ENCODE results near the gene P2RY11.

The P2RY11 gene

GRCh38 chr19:10118960-10119359 lies 7.5 kb downstream of the P2RY11 start:
- peak overlapping the region; percentile 96 for H3K4me3 ChIP-seq (ENCODE audit: low read depth, low read length)
- DNase-seq (ENCODE audit: low read depth) = no peak
- no peak for TF ChIP-seq CTCF (conservative IDR thresholded peaks at IDR 0.05; ENCODE audit: low read depth, low read length)

GRCh38 chr19:10120538-10121189 lies 9.2 kb downstream of the P2RY11 start:
- no peak overlapping the region for H3K4me3 ChIP-seq (ENCODE audit: low read depth, low read length)
- peak; percentile 70 for DNase-seq (ENCODE audit: low read depth)
- no peak for TF ChIP-seq CTCF (conservative IDR thresholded peaks at IDR 0.05; ENCODE audit: low read depth, low read length)

GRCh38 chr19:10122045-10122444 lies 10.6 kb downstream of the P2RY11 start:
- no peak overlapping the region for H3K4me3 ChIP-seq (ENCODE audit: low read depth, low read length)
- no peak for TF ChIP-seq CTCF (conservative IDR thresholded peaks at IDR 0.05; ENCODE audit: low read depth, low read length)
- no peak for DNase-seq (ENCODE audit: low read depth)

GRCh38 chr19:10124429-10124828 lies 12.9 kb downstream of the P2RY11 start:
- TF ChIP-seq CTCF (conservative IDR thresholded peaks at IDR 0.05; ENCODE audit: low read depth, low read length) = no peak
- no peak overlapping the region for H3K4me3 ChIP-seq (ENCODE audit: low read depth, low read length)
- no peak for DNase-seq (ENCODE audit: low read depth)

- DNase-seq (ENCODE audit: low read depth) = no peak
- no peak for TF ChIP-seq CTCF (conservative IDR thresholded peaks at IDR 0.05; ENCODE audit: low read depth, low read length)
- no peak overlapping the region for H3K4me3 ChIP-seq (ENCODE audit: low read depth, low read length)
These were observed 14.7 kb downstream of the P2RY11 start for GRCh38 chr19:10126213-10126639.

- no peak overlapping the region for H3K4me3 ChIP-seq (ENCODE audit: low read depth, low read length)
- TF ChIP-seq CTCF (conservative IDR thresholded peaks at IDR 0.05; ENCODE audit: low read depth, low read length) = no peak
- DNase-seq (ENCODE audit: low read depth) = no peak
These were observed 21.4 kb downstream of the P2RY11 start for GRCh38 chr19:10132905-10133304.

- H3K4me3 ChIP-seq (ENCODE audit: low read depth, low read length) = no peak overlapping the region
- TF ChIP-seq CTCF (conservative IDR thresholded peaks at IDR 0.05; ENCODE audit: low read depth, low read length) = no peak
- no peak for DNase-seq (ENCODE audit: low read depth)
These were observed 22.1 kb downstream of the P2RY11 start for GRCh38 chr19:10133596-10133995.

Data from choroid plexus epithelial cell (primary cell).